SU-DHL-6 (cell line): Measurements from ENCODE around the gene TMEM184A.

Experiments
- H2AFZ ChIP-seq: fragments of 200-600 bp; sonication (generic); 2 replicates; pipeline ENCODE4 v1.6.1; 2014; ENCODE audit warnings: low read depth, mild to moderate bottlenecking, moderate library complexity, mixed read lengths, antibody characterized with exemption, low read length; ENCODE audit not compliant: severe bottlenecking
- H3F3A ChIP-seq: fragments of 200-600 bp; shearing (Covaris generic); 2 replicates; pipeline ENCODE4 v1.6.0; 2016; ENCODE audit warnings: antibody characterized with exemption, mild to moderate bottlenecking; ENCODE audit not compliant: insufficient read depth
- H3K27ac ChIP-seq: fragments of 200-600 bp; sonication (generic); 2 replicates; pipeline ENCODE4 v1.5.1; 2016; ENCODE audit warnings: low read depth, mild to moderate bottlenecking, low read length, moderate library complexity, mixed read lengths
- H3K27me3 ChIP-seq: fragments of 200-600 bp; sonication (generic), shearing (Covaris generic); 2 replicates; pipeline ENCODE4 v1.6.0; 2014; ENCODE audit warnings: mild to moderate bottlenecking, low read length
- H3K36me3 ChIP-seq: fragments of 200-600 bp; sonication (generic); 2 replicates; pipeline ENCODE4 v1.6.1; 2014; ENCODE audit warnings: mild to moderate bottlenecking, low read length, mixed read lengths
- H3K4me2 ChIP-seq: fragments of 300-600, 200-600 bp; shearing (Covaris generic), sonication (generic); 2 replicates; pipeline ENCODE4 v1.6.0; 2014; ENCODE audit warnings: low read length, low read depth, mild to moderate bottlenecking; ENCODE audit not compliant: poor library complexity, severe bottlenecking
- H3K4me3 ChIP-seq: fragments of 200-600 bp; sonication (generic); 2 replicates; pipeline ENCODE4 v1.5.1; 2014; ENCODE audit warnings: antibody characterized with exemption, low read length, mild to moderate bottlenecking, mixed read lengths; ENCODE audit not compliant: insufficient read depth, poor library complexity, severe bottlenecking
- H3K79me2 ChIP-seq: fragments of 200-600 bp; sonication (generic); 2 replicates; pipeline ENCODE4 v1.6.1; 2014; ENCODE audit warnings: mild to moderate bottlenecking, low read length, moderate library complexity; ENCODE audit not compliant: insufficient read depth
- H3K9ac ChIP-seq: fragments of 200-600 bp; sonication (generic); 2 replicates; pipeline ENCODE4 v1.7.0; 2014; ENCODE audit warnings: mild to moderate bottlenecking, low read length
- H3K9me2 ChIP-seq: fragments of 200-600 bp; sonication (generic); replicated peaks from 2 replicates; pipeline ENCODE4 v1.6.1; 2014; ENCODE audit warnings: low read length; ENCODE audit not compliant: insufficient read depth
- H3K9me3 ChIP-seq: fragments of 200-600 bp; sonication (generic); 2 replicates; pipeline ENCODE4 v1.6.1; 2014; ENCODE audit warnings: low read length, mixed read lengths; ENCODE audit not compliant: insufficient read depth
- H4K20me1 ChIP-seq: fragments of 200-600 bp; sonication (generic); 2 replicates; pipeline ENCODE4 v1.6.1; 2014; ENCODE audit warnings: low read depth, mild to moderate bottlenecking, antibody characterized with exemption, low read length, moderate library complexity, mixed read lengths
- EZH2phosphoT487 ChIP-seq: fragments of 200-600 bp; sonication (generic), shearing (Covaris generic); conservative IDR thresholded peaks from 2 replicates; pipeline ENCODE4 v1.6.1; 2018; ENCODE audit warnings: mild to moderate bottlenecking, antibody characterized with exemption, low read length, moderate library complexity, mixed read lengths
- TF ChIP-seq, protein P1 (sequence below): fragments of 200-600 bp; sonication (generic); IDR thresholded peaks from one replicate; pipeline ENCODE4 v1.5.1; 2017; ENCODE audit warnings: antibody characterized with exemption, mild to moderate bottlenecking, low read length, moderate library complexity; ENCODE audit not compliant: insufficient read depth, poor library complexity, severe bottlenecking

Gene TMEM184A

DNA sequence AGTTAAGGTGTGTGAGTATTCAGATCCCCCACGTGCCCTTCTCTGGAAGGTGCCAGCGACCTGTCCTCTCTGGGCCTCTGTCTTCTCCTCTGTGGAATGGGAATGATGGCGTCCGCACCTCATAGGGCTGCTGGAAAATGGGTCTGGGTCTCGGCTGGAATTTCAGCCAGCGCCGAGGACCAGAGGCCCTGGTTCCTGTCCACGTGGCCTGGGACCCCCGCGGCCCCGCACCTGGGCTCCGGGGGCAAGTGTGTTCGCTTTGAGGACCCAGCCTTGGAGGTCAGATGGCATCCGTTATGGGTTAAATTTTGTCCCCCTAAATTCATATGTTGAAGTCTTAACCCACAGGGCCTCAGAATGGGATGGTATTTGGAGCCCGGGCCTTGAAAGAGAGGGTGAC is 46.4 kb upstream of the TMEM184A start:
- peaks cover 4% of the 10 kb centered on the region; the same call in 1 of the 2 replicates for H3K27me3 ChIP-seq
- TF ChIP-seq, protein P1, sequence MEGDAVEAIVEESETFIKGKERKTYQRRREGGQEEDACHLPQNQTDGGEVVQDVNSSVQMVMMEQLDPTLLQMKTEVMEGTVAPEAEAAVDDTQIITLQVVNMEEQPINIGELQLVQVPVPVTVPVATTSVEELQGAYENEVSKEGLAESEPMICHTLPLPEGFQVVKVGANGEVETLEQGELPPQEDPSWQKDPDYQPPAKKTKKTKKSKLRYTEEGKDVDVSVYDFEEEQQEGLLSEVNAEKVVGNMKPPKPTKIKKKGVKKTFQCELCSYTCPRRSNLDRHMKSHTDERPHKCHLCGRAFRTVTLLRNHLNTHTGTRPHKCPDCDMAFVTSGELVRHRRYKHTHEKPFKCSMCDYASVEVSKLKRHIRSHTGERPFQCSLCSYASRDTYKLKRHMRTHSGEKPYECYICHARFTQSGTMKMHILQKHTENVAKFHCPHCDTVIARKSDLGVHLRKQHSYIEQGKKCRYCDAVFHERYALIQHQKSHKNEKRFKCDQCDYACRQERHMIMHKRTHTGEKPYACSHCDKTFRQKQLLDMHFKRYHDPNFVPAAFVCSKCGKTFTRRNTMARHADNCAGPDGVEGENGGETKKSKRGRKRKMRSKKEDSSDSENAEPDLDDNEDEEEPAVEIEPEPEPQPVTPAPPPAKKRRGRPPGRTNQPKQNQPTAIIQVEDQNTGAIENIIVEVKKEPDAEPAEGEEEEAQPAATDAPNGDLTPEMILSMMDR, result no peak
- TF ChIP-seq EZH2phosphoT487, result no peak
- H3K27ac ChIP-seq, result no peak overlapping the region
- no peak overlapping the region for H2AFZ ChIP-seq
- no peak overlapping the region for H3K9ac ChIP-seq
- H4K20me1 ChIP-seq, result no peaks in the 10 kb centered on the region
- H3K4me2 ChIP-seq, result no peak overlapping the region
- H3K4me3 ChIP-seq, result no peak overlapping the region
- no peaks in the 10 kb centered on the region for H3K9me3 ChIP-seq
- no peaks in the 10 kb centered on the region for H3K9me2 ChIP-seq
- no peaks in the 10 kb centered on the region for H3K36me3 ChIP-seq
- no peaks in the 10 kb centered on the region for H3K79me2 ChIP-seq
- H3F3A ChIP-seq, result no peaks in the 10 kb centered on the region

- Histone ChIP-seq H3K36me3 (no peaks in the 10 kb centered on the region), H3K4me3 (no peak overlapping the region), H3K79me2 (no peaks in the 10 kb centered on the region), H3K4me2 (no peak overlapping the region), H3K9me3 (no peaks in the 10 kb centered on the region), H3K9me2 (no peaks in the 10 kb centered on the region), H2AFZ (no peak overlapping the region), H3F3A (no peaks in the 10 kb centered on the region), H3K9ac (no peak overlapping the region), H3K27me3 (no peaks in the 10 kb centered on the region), H3K27ac (no peak overlapping the region), H4K20me1 (no peaks in the 10 kb centered on the region)
- no peak for TF ChIP-seq EZH2phosphoT487
- TF ChIP-seq, protein P1, result no peak
Measured at GRCh38 chr7:1601956-1602355, 46.0 kb upstream of the TMEM184A start.

DNA sequence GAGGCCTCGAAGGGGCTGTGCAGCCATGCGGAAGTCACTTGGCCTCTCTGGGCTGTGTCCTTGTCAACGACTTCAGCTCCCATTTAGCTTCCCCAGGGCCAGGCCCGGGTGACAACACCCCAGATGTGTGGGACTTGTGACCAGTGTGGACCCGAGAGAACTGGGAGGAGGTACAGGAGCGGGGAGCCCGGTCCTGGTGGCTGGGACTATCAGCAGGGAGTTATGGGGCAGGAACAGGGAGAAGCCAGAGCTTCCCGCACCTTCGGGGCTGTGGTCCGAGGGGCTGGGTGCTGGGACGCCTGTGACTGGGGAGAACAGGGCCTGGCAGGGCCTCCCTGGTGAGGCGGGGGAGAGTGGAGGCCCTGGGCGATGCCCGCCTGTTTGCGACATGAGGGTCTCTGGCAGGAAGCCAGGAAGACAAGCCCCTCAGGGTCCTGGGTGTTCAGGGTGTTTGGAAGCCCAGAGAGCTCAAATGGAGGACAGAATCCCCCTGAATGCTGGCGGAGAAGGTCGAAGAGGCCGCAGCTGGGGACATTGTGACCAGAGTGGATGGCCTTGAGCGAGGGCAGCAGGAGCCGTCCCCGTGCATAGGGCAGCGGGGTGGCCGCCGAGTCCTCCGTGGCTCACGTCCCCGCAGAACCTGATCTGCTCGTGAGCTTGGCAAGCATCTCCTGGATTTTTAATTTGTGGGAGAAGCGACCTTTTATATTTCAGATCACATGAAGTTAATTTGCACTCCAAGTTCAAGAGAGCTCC is 43.8 kb upstream of the TMEM184A start:
- Histone ChIP-seq H3K9ac (no peak overlapping the region), H3K9me2 (no peaks in the 10 kb centered on the region), H3K36me3 (no peaks in the 10 kb centered on the region), H3K9me3 (no peaks in the 10 kb centered on the region), H3K27me3 (no peaks in the 10 kb centered on the region), H3F3A (no peaks in the 10 kb centered on the region), H3K27ac (no peak overlapping the region), H3K4me3 (no peak overlapping the region), H3K79me2 (no peaks in the 10 kb centered on the region), H2AFZ (no peak overlapping the region), H3K4me2 (no peak overlapping the region), H4K20me1 (no peaks in the 10 kb centered on the region)
- TF ChIP-seq EZH2phosphoT487, result no peak
- TF ChIP-seq, protein P1, result no peak
